GM19463 (cell line): ENCODE measurements around the gene CCDC47.

Experiments
- ATAC-seq: cut with Tn5 transposase; IDR thresholded peaks from one replicate; pipeline ENCODE4 v1.9.1; 2021; ENCODE audit warnings: mild to moderate bottlenecking, moderate library complexity; ENCODE audit not compliant: unreplicated experiment

Gene CCDC47

GRCh38 chr17:63699638-63700527 is 73.5 kb downstream of the CCDC47 start, which contains the start of gene LIMD2:
Gene LIMD2 (minus strand): TSS chr17:63700125. CDS start chr17:63699298, 827 bp downstream.
- peak; percentile 18 for ATAC-seq

GRCh38 chr17:63698886-63699637 is 74.3 kb downstream of the CCDC47 start:
- peak; percentile 27 for ATAC-seq

GRCh38 chr17:63698381-63698885 is 75.0 kb downstream of the CCDC47 start:
- ATAC-seq = no peak

GRCh38 chr17:63697341-63698286 is 75.8 kb downstream of the CCDC47 start:
- peak; percentile 29 for ATAC-seq

GRCh38 chr17:63696381-63696961 is 76.9 kb downstream of the CCDC47 start:
- no peak for ATAC-seq

GRCh38 chr17:63695889-63696288 is 77.5 kb downstream of the CCDC47 start:
- ATAC-seq = no peak
